Esophagus squamous epithelium (tissue), 4 donors: ENCODE results near the gene BPGM.

Source experiments
- POLR2A ChIP-seq, 4 donors: fragments of 450-650 bp; IDR thresholded peaks; one replicate each; pipeline ENCODE4 v1.6.1; 2017; ENCODE audit warnings: antibody characterized with exemption in 4 of 4, mild to moderate bottlenecking in 4 of 4, moderate library complexity in 3 of 4
- TF ChIP-seq, protein P1 (sequence below), 6 experiments: fragments of 450-650 bp in 4 of 6; fragments of 200-600 bp in 2 of 6; sonication (generic) in 2 of 6; IDR thresholded peaks; one replicate each; pipeline ENCODE4 v1.5.1; 2016 to 2019; ENCODE audit warnings: antibody characterized with exemption in 6 of 6, mild to moderate bottlenecking in 4 of 6, moderate library complexity in 4 of 6

DNA sequence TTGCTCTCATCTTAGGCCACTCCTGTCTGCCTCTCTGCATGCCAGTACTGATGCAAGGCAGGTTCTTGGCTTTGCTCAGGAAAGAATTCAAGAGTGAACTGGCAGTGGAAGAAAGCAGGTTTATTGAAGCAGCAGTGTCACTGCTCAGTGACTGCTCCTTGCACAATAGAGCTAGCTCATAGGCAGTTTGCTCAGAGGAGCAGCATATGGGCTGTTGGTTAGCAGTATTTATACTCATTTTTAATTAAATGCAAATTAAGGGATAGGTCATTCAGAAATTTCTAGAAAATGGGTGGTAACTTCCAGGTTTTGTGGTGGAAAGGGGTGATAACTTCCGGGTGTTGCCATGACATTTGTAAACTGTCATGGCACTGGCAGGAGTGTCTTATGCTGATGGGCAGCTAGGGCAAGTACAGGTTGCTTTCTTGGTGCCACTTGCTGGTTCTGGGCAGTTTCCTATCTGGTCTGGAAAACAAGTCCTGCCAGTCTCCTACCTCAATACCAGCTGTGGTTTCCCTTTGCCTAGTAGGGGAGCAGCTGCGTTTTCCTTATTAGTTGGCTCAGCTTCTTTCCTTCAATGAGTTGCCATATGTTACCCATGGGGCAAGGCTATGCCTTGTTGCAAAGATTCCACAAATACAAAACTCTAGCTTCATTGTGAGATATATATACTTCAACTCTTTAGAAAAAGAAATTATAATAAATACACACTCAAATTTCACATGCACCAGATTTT lies 68.0 kb downstream of the BPGM start:
- TF ChIP-seq, protein P1, sequence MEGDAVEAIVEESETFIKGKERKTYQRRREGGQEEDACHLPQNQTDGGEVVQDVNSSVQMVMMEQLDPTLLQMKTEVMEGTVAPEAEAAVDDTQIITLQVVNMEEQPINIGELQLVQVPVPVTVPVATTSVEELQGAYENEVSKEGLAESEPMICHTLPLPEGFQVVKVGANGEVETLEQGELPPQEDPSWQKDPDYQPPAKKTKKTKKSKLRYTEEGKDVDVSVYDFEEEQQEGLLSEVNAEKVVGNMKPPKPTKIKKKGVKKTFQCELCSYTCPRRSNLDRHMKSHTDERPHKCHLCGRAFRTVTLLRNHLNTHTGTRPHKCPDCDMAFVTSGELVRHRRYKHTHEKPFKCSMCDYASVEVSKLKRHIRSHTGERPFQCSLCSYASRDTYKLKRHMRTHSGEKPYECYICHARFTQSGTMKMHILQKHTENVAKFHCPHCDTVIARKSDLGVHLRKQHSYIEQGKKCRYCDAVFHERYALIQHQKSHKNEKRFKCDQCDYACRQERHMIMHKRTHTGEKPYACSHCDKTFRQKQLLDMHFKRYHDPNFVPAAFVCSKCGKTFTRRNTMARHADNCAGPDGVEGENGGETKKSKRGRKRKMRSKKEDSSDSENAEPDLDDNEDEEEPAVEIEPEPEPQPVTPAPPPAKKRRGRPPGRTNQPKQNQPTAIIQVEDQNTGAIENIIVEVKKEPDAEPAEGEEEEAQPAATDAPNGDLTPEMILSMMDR (IDR thresholded peaks at IDR 0.05): no peak
- no peak for TF ChIP-seq POLR2A (IDR thresholded peaks at IDR 0.05)
